Measurements from ENCODE around the gene SAMD9.

GRCh38 chr7:93150200-93150835, 32.5 kb upstream of the SAMD9 start:
- TF ChIP-seq POLR2AphosphoS5 (IDR thresholded peaks at IDR 0.05; ENCODE audit: insufficient read depth, low read depth, low read length) (no peak), CTCF (IDR thresholded peaks at IDR 0.05; ENCODE audit: extremely low read depth in 1 of 2, insufficient read depth in 1 of 2, low read depth in 1 of 2, low read length in 2 of 2) (no peak), EZH2 (IDR thresholded peaks at IDR 0.05; ENCODE audit: borderline replicate concordance, low read depth, low read length, severe bottlenecking) (no peak)
